Fibroblast of upper back skin (primary cell): ENCODE measurements around the gene ARCN1.
A peak's percentile ranks its signal among the peaks of the same experiment; 100 is the strongest.

Experiments
- DNase-seq: peaks from one replicate; pipeline ENCODE4 v3.0.0-alpha.2; 2013

The ARCN1 gene

DNA sequence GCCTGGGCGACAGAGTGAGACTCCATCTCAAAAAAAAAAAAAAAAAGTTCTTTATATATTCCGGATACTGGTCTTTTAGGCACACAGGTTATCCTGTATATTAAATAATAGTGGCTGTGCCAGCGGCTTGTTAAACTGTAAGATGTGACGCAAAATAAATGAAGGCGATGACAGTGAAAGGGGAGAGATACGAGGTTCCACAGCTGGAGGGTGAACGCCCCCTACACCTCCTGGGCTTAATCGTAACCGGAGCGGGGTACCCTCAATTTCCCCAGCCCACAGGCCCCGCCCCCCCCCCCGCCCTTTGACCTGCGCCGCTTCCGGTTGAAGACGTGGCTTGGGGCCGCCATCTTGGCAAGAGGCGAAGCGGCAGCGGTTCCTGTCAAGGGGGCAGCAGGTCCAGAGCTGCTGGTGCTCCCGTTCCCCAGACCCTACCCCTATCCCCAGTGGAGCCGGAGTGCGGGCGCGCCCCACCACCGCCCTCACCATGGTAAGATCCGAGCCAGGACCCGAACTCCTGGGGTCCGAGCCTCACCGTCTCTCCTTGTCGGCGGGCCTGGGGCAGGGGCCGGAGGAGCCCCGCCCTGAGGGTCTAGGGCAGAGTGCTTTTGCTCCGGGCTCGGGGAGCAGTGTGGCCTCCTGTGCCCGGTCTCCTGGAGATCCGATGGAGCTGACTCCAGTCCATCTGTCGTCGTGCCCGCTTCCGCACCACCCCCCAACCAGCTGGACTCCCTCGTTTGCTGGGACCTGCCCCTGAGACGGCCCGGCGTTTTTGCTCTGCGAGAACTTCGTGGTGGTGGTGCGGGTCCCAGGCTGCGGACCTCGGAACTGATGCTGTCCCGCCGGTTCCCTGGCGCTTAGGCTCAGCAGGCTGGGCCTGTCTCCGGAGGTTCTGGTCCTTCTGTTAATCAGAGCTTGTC, at the start of gene ARCN1:
ARCN1 (plus strand) TSS at position 349 of the 920 bp plus-strand sequence; CDS start at position 488, 139 bp downstream.
- peak; percentile 82 for DNase-seq

DNA sequence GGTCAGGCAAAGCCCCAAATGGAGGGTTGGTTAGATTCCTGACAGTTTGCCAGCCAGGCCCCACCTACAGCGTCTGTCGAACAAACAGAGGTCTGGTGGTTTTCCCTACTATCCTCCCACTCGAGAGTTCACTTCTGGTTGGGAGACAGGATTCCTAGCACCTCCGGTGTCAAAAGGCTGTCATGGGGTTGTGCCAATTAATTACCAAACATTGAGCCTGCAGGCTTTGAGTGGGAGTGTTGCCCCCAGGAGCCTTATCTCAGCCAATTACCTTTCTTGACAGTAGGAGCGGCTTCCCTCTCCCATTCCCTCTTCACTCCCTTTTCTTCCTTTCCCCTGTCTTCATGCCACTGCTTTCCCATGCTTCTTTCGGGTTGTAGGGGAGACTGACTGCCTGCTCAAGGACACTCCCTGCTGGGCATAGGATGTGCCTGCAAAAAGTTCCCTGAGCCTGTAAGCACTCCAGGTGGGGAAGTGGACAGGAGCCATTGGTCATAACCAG, 49.6 kb upstream of the ARCN1 start:
- peak; percentile 26 for DNase-seq

DNA sequence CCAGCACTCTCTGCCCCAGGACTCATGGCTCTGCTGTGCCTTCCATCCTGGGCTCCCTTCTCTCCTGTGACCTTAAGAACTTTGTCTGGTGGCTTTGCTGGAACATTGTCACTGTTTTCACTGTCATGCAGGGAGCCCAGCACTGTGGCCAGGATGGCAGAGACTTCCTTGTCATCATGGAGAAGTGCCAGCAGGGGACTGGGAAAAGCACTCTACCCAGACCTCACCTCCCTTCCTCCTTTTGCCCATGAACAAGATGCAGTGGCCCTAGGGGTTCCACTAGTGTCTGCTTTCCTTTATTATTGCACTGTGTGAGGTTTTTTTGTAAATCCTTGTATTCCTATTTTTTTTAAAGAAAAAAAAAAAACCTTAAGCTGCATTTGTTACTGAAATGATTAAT, 47.9 kb upstream of the ARCN1 start:
- no peak for DNase-seq

DNA sequence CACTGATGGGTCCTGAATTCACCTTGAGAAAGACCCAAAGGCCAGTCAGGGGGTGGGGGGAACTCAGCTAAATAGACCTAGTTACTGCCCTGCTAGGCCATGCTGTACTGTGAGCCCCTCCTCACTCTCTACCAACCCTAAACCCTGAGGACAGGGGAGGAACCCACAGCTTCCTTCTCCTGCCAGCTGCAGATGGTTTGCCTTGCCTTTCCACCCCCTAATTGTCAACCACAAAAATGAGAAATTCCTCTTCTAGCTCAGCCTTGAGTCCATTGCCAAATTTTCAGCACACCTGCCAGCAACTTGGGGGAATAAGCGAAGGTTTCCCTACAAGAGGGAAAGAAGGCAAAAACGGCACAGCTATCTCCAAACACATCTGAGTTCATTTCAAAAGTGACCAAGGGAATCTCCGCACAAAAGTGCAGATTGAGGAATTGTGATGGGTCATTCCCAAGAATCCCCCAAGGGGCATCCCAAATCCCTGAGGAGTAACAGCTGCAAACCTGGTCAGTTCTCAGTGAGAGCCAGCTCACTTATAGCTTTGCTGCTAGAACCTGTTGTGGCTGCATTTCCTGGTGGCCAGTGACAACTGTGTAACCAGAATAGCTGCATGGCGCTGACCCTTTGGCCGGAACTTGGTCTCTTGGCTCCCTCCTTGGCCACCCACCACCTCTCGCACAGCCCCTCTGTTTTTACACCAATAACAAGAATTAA, 47.3 kb upstream of the ARCN1 start:
- DNase-seq, result no peak

DNA sequence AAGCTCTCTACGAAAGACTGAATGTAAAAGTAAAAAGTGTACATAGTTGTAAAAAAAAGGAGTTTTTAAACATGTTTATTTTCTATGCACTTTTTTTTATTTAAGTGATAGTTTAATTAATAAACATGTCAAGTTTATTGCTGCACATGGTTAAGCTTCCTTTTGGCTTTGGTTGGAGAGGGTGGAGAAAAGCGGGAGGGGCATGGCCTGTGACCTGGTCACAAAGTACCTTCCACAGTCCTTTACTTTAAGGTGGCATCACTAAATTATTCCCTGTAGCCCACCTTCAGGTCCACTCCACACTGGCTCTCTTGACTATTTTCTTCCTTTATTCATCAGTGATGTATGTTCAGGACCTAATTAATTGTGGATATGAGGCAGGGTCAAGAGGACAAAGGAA, 45.5 kb upstream of the ARCN1 start:
- DNase-seq, result no peak

DNA sequence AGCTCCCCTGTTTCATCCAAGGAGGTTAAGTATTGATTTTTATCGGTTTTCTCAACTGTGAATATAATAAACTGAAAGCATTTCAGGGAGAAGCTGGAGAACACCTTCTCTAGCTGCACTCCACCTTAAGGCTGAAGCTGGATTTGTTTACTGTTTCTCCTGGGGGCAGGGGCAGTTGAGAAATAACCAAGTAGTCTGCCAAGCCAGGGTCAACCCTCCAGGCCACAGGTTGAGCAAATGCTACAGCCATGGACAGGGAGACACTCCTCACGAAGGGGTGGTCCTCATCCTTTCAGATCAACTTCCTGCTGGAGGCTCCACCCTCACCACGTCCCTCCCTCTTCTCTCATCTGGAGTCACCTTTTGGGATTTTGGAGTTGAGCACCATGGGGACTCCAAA, 45.1 kb upstream of the ARCN1 start, which contains the start of gene TTC36:
TTC36 (plus strand) TSS at position 366 of the 400 bp plus-strand sequence; CDS start at position 387, 21 bp downstream.
- no peak for DNase-seq

DNA sequence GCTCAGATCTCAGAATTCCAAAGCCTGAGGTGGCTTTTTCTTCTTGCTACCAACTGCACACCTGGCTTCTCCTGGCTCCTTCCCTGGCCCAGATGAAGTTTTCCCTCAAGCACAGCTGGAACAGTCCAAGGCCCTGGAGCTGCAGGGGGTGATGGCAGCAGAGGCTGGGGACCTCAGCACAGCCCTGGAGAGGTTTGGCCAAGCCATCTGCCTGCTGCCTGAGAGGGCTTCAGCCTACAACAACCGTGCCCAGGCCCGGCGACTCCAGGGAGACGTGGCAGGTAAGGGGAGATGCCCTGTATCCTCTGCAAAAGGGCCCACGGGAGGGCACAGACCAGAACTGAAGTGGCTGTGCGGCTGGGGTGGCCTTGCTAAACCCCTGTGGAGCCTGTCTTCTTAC, 43.7 kb upstream of the ARCN1 start:
- DNase-seq, result no peak

DNA sequence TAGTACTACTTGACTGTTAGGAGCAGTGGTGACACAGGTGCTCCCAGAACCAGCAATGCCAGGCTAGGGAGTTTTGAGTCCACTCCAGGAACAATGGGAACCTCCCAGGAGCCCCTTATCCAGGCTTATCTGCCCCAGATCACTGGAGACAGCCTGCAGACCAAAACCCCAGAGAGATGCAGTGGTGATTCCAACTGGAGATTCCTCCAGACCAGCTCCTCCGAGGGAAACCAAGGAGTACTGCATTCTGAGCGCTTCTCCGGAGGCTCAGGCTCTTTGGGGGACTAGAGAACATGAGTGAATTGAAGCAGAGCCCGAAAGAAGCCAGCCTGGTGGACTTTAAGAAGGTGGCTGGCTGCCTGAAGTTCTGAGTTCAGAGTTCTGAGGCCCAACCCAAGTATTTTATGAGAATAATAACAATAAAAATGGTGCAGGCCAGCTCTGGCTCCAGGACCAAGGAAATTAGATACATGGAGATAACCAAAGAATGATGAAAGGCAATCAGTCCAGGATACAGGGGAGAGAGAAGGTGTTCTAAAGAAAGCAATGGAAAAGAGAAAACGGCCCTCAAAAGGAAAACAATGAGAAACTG, 42.5 kb upstream of the ARCN1 start:
- no peak for DNase-seq

DNA sequence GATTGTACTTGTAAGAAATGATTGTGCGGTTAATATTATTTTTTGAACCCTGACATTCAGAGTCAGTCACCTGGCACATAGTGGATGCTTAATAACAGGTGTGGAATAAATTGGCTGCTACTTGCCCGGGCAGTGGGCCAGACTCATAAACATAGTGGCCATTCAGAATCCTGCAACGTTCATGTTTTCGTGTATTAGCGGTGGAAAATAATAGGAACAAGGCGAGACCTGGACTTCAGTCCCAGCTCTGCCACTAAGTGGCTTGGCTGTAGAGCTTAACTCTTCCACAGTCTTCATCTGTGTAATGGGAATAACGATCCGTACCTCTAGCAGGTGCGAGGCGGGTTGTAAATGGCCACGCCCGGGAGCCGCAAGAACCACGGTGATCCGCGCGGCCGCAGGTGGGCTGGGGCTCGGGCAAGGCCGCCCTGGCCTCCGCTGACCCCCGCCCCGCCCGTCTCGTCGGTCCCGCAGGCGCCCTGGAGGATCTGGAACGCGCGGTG, 42.0 kb upstream of the ARCN1 start:
- DNase-seq, result no peak

DNA sequence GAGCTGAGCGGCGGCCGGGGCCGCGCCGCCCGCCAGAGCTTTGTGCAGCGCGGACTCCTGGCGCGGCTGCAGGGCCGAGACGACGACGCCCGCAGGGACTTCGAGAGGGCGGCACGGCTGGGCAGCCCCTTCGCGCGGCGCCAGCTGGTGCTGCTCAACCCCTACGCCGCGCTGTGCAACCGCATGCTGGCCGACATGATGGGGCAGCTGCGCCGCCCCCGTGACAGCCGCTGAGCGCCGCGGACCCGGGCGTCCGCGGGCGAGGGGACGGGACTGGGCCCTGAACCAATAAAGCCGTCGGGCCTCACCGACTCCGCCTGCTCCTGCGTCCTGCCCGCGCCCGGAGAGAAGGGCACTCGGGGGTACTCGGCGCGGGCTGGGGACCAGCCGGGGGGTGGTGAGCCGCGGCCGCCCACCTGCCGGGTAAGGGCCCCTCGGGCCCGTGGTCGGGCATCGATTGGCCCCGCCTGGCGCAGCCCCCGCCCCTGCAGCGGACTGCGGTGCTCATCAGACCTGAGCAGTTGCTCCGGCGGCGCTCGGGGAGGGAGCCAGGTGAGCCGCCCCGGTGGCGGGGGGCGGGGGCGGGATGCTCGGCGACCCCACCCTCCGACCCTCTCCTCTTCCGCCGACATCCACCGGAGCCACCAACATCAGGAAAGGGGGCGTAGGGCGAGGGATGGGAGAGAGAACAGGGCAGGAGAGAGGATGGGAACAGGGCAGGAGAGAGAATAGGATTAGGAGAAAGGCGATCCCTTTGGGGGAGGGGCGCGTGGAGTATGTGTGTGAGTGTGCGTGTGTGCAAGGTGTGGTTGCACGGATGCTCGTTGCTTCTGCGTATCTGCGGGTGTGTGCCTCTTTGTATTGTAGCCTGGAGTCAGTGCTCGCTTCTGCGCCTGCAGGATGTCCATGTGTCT, 41.3 kb upstream of the ARCN1 start, which contains the start of gene TMEM25:
TMEM25 (plus strand) TSS at position 510 of the 914 bp plus-strand sequence. CDS start 610 bp downstream, outside the sequence.
- DNase-seq, result peak; percentile 27

DNA sequence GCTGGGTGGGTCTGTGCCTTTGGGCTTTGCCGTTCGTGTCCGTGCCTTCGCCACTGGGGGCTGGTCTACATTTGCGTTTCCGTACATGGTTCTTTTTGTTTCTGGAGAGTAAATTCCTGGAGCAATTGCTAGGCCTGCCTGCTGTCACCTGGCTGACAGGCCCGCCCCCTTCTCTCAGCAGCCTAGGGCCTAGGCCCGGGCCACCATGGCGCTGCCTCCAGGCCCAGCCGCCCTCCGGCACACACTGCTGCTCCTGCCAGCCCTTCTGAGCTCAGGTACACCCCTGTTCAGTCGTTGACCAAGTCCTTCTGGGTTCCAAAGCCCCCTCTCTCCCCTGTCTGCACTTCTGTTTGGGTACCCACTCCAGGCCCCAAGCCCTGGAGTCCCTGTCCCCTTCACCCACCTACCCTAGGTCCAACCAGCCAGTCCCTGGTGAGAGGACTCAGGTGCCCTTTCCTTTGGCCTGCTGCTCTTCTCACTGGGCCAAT, 40.6 kb upstream of the ARCN1 start:
- DNase-seq, result no peak

DNA sequence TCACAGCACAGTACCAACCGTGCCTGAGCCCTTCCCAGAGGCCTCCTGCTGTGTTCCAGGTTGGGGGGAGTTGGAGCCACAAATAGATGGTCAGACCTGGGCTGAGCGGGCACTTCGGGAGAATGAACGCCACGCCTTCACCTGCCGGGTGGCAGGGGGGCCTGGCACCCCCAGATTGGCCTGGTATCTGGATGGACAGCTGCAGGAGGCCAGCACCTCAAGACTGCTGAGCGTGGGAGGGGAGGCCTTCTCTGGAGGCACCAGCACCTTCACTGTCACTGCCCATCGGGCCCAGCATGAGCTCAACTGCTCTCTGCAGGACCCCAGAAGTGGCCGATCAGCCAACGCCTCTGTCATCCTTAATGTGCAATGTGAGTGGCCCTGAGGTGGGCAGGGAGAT, 40.1 kb upstream of the ARCN1 start:
- DNase-seq, result no peak

DNA sequence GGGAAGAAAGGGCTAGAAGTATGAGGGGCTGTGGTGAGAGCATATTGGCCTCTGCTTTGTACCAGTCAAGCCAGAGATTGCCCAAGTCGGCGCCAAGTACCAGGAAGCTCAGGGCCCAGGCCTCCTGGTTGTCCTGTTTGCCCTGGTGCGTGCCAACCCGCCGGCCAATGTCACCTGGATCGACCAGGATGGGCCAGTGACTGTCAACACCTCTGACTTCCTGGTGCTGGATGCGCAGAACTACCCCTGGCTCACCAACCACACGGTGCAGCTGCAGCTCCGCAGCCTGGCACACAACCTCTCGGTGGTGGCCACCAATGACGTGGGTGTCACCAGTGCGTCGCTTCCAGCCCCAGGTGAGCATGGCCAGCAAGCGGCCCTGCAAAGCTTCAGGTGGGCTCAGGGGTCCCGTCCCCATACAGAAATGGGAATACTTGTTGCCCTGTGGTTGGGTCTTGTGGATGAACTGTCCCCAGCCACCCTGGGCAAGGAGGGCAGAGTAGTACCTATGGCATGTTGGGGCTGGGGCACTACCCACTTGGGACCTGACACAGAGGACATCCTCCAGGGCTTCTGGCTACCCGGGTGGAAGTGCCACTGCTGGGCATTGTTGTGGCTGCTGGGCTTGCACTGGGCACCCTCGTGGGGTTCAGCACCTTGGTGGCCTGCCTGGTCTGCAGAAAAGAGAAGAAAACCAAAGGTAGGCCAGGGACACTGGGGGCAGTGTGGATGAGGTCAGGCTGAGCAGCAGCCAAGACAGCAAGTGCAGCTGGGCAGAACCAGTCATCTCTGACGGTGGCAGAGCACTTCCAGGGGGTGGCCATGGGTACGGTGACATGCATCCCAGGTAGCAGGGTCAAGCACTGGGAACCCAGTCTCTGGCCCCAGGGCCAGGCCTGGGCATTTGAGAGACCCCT, 39.1 kb upstream of the ARCN1 start:
- no peak for DNase-seq

DNA sequence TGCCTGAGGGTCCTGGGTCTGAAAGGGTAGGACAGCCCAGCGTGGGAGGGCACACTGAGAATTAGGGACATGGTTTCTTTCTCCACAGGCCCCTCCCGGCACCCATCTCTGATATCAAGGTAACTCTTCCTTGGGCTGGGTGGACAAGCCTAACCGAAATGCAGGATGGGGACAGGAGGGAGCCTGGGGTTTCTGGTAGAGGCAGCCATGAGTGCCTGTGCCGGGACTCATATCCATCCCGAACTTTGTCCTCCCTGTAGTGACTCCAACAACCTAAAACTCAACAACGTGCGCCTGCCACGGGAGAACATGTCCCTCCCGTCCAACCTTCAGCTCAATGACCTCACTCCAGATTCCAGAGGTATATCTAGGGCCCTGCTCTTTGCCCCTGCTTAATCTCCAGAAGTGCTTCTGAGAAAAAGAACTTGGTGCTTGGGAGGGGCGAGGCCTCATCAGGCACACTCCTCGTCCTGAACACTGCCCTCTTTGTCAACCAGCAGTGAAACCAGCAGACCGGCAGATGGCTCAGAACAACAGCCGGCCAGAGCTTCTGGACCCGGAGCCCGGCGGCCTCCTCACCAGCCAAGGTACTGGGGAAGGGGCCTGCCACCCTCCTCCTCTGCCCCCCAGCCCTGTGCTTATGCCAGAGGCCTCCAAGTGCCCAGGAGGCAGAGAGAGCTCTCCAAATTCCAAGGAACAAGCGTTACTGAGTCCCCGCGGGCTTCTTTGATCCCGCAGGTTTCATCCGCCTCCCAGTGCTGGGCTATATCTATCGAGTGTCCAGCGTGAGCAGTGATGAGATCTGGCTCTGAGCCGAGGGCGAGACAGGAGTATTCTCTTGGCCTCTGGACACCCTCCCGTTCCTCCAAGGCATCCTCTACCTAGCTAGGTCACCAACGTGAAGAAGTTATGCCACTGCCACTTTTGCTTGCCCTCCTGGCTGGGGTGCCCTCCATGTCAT, 38.2 kb upstream of the ARCN1 start:
- no peak for DNase-seq

DNA sequence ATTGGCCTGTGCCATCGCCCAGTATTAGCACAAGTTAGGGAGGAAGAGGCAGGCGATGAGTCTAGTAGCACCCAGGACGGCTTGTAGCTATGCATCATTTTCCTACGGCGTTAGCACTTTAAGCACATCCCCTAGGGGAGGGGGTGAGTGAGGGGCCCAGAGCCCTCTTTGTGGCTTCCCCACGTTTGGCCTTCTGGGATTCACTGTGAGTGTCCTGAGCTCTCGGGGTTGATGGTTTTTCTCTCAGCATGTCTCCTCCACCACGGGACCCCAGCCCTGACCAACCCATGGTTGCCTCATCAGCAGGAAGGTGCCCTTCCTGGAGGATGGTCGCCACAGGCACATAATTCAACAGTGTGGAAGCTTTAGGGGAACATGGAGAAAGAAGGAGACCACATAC, 36.9 kb upstream of the ARCN1 start:
- no peak for DNase-seq

DNA sequence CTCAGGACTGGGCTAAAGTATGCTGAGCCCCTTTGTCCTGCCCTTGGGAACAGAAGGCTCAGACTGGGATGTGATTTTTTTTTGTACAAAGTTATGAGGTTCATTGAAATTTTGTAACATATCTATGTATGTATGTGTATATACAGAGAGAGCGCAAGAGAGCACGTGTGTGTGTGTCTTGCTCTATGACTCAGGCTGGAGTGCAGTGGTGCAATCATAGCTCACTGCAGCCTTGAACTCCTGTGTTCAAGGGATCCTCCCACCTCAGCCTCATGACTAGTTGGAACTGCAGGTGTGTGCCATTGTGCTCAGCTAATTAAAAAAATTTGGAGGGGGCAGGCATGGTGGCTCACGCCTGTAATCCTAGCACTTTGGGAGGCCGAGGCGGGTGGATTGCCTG, 35.5 kb upstream of the ARCN1 start:
- peak; percentile 9 for DNase-seq

DNA sequence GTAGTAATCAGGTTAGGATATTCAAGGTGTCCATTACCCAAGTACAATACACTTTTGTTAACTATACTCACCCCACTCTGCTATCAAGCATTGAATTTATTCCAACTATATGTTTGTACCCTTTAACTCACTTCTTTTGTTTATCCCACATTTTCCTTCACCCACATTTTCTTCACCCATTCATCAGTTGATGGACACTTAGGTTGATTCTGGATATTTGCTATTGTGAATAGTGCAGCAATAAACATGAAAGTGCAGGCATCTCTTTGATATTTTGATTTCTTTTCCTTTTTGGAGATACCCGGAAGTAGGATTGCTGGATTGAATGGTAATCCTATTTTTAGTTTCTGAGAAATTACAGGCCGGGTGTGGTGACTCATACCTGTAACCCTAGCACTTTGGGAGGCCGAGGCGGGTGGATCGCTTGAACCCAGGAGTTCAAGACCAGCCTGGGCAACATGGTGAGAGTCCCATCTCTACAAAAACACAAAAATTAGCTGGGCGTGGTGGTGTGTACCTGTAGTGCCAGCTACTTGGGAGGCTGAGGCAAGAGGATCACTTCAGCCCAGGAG, 34.7 kb upstream of the ARCN1 start:
- DNase-seq, result no peak

DNA sequence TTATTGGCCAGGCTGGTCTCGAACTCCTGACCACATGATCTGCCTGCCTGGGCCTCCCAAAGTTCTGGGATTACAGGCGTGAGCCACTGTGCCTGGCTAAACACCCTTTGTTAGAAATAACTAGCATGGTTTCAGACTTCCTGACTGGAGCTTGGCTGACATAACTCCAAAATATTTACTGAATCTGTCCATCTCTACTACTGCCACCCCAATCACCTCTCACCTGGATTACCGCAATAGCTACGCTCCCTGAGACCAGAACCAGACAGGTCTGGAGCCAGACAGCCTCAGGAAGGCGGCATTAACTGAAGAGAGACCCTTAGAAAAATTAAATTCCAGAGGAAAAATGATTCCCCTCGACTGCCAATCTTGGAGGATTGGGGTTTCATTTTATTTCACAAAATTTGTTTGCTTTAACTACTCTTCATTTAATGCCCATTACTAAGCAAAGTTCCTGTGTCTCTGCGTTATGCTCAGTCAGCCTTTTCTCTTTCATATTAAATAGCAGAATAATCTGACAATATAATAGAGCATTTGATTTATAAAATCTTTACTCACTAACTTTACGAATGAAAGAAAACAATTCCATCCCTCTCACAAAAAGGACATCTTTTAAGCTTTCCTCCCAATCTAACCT, 28.1 kb upstream of the ARCN1 start:
- no peak for DNase-seq

DNA sequence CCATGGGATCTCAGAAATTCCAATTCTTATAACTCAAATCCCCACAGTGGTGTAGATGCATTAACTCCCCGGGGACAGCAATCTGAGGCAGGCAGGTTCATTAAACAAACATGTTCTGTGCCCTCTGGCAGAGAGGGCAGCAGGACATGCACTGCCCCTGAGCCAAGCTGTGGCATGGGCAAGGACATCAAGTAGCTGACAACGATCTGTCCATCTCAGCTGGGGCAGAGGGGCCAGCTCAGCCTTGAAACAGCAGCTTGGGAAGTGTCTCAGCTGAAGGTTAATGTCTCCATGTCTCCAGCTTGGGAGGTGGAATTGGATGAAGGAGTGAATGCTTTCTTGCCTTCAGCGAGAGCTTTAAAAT, 27.6 kb upstream of the ARCN1 start:
- DNase-seq, result no peak
